IMR-90 (cell line): ENCODE measurements around the gene NFKBIZ.

Source experiments
- BHLHE40 ChIP-seq: fragments of 150-350 bp; IDR thresholded peaks from 2 replicates; pipeline ENCODE4 v1.6.1; 2016; ENCODE audit warnings: mild to moderate bottlenecking, low read depth, low read length
- CEBPB ChIP-seq: IDR thresholded peaks from 2 replicates; pipeline ENCODE4 v1.6.1; 2012; ENCODE audit warnings: low read depth, low read length, improper control_type of control experiment
- CHD1 ChIP-seq: IDR thresholded peaks from 2 replicates; pipeline ENCODE4 v1.6.1; 2012; ENCODE audit warnings: low read depth, low read length, improper control_type of control experiment
- MAFK ChIP-seq: IDR thresholded peaks from 2 replicates; pipeline ENCODE4 v1.6.1; 2012; ENCODE audit warnings: low read depth, low read length, improper control_type of control experiment
- MAZ ChIP-seq: IDR thresholded peaks from 2 replicates; pipeline ENCODE4 v1.6.1; 2012; ENCODE audit warnings: low read depth, mild to moderate bottlenecking, low read length, improper control_type of control experiment, moderate library complexity, borderline replicate concordance
- MXI1 ChIP-seq: IDR thresholded peaks from 2 replicates; pipeline ENCODE4 v1.6.1; 2012; ENCODE audit warnings: low read depth, mild to moderate bottlenecking, low read length, moderate library complexity, borderline replicate concordance
- NFE2L2 ChIP-seq: fragments of 150-350 bp; IDR thresholded peaks from 2 replicates; pipeline ENCODE4 v1.6.1; 2016; ENCODE audit warnings: low read depth, mild to moderate bottlenecking, low read length
- POLR2A ChIP-seq: IDR thresholded peaks from 2 replicates; pipeline ENCODE4 v1.6.1; 2012; ENCODE audit warnings: mild to moderate bottlenecking, low read depth, low read length
- RAD21 ChIP-seq: IDR thresholded peaks from 2 replicates; pipeline ENCODE4 v1.6.1; 2012; ENCODE audit warnings: low read length, improper control_type of control experiment
- RCOR1 ChIP-seq: IDR thresholded peaks from 2 replicates; pipeline ENCODE4 v1.6.1; 2012; ENCODE audit warnings: mild to moderate bottlenecking, low read length, improper control_type of control experiment; ENCODE audit not compliant: insufficient replicate concordance
- RFX5 ChIP-seq: IDR thresholded peaks from 2 replicates; pipeline ENCODE4 v1.8.0; 2012; ENCODE audit warnings: low read depth, mild to moderate bottlenecking, low read length, moderate library complexity
- SMC3 ChIP-seq: fragments of 150-350 bp; IDR thresholded peaks from 2 replicates; pipeline ENCODE4 v1.6.1; 2016; ENCODE audit warnings: low read depth, mild to moderate bottlenecking, antibody characterized with exemption, low read length, moderate library complexity
- TF ChIP-seq, protein P1 (sequence below): conservative IDR thresholded peaks from 2 replicates; pipeline ENCODE4 v1.5.1; 2012; ENCODE audit warnings: mild to moderate bottlenecking, low read depth, low read length, improper control_type of control experiment
- TF ChIP-seq, protein P2 (sequence below): fragments of 150-350 bp; IDR thresholded peaks from 2 replicates; pipeline ENCODE4 v1.6.1; 2016; ENCODE audit warnings: low read depth, mild to moderate bottlenecking, low read length, moderate library complexity, borderline replicate concordance

DNA sequence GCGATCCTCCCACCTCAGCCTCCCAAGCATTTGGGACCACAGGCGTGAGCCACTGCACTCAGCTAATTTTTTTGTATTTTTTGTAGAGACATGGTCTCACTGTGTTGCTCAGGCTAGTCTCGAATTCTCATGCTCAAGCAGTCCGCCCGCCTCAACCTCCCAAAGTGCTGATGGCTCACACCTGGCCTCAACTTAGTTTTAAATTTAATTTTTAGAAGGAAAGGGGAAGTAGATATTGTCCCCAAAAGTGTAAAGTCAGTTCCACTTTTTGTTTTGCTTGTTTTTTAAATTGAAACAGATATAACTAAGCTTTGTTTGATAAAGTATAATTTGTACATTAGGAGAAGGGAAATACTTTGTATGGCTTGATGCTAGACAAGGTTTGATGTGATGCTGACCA, 31.3 kb upstream of the NFKBIZ start:
- no peak for TF ChIP-seq RCOR1
- TF ChIP-seq CHD1, result no peak
- TF ChIP-seq, protein P1, sequence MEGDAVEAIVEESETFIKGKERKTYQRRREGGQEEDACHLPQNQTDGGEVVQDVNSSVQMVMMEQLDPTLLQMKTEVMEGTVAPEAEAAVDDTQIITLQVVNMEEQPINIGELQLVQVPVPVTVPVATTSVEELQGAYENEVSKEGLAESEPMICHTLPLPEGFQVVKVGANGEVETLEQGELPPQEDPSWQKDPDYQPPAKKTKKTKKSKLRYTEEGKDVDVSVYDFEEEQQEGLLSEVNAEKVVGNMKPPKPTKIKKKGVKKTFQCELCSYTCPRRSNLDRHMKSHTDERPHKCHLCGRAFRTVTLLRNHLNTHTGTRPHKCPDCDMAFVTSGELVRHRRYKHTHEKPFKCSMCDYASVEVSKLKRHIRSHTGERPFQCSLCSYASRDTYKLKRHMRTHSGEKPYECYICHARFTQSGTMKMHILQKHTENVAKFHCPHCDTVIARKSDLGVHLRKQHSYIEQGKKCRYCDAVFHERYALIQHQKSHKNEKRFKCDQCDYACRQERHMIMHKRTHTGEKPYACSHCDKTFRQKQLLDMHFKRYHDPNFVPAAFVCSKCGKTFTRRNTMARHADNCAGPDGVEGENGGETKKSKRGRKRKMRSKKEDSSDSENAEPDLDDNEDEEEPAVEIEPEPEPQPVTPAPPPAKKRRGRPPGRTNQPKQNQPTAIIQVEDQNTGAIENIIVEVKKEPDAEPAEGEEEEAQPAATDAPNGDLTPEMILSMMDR, result no peak
- TF ChIP-seq POLR2A, result no peak
- TF ChIP-seq, protein P2, sequence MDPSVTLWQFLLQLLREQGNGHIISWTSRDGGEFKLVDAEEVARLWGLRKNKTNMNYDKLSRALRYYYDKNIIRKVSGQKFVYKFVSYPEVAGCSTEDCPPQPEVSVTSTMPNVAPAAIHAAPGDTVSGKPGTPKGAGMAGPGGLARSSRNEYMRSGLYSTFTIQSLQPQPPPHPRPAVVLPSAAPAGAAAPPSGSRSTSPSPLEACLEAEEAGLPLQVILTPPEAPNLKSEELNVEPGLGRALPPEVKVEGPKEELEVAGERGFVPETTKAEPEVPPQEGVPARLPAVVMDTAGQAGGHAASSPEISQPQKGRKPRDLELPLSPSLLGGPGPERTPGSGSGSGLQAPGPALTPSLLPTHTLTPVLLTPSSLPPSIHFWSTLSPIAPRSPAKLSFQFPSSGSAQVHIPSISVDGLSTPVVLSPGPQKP, result no peak
- no peak for TF ChIP-seq CEBPB
- TF ChIP-seq RAD21, result no peak
- TF ChIP-seq BHLHE40, result no peak
- TF ChIP-seq MXI1, result no peak
- TF ChIP-seq RFX5, result no peak
- no peak for TF ChIP-seq MAFK
- TF ChIP-seq SMC3, result no peak
- no peak for TF ChIP-seq NFE2L2
- no peak for TF ChIP-seq MAZ
